Testis (tissue), 3 donors: ENCODE measurements around the gene ALOX12B. TPM values are rescaled to one million over a fixed set of nuclear protein-coding genes. Genes with fewer than 3 reads are reported as not detected.

ENCODE experiments used
- DNase-seq: peaks from one replicate; pipeline ENCODE4 v3.0.0-alpha.2; 2019
- H3K27ac ChIP-seq, 2 donors: fragments of 200-600 bp; sonication (generic); one replicate each; pipeline ENCODE4 v1.5.1; 2019
- H3K27me3 ChIP-seq: fragments of 200-600 bp; sonication (generic); one replicate; pipeline ENCODE4 v1.5.1; 2019
- H3K36me3 ChIP-seq: fragments of 200-600 bp; sonication (generic); one replicate; pipeline ENCODE4 v1.5.1; 2017; ENCODE audit warnings: low read depth; ENCODE audit errors: missing control alignments
- H3K4me1 ChIP-seq: fragments of 200-600 bp; sonication (generic); one replicate; pipeline ENCODE4 v1.5.1; 2019
- H3K4me3 ChIP-seq, 2 donors: fragments of 200-600 bp; sonication (generic); one replicate each; pipeline ENCODE4 v1.5.1; 2017 to 2019
- H3K9me3 ChIP-seq: fragments of 200-600 bp; sonication (generic); one replicate; pipeline ENCODE4 v1.5.1; 2017
- CTCF ChIP-seq, 3 experiments: fragments of 450-650 bp in 2 of 3; fragments of 200-600 bp in 1 of 3; sonication (generic) in 1 of 3; IDR thresholded peaks; one replicate each; pipeline ENCODE4 v1.5.1; 2016 to 2019; ENCODE audit warnings: antibody characterized with exemption in 3 of 3, mild to moderate bottlenecking in 2 of 3, moderate library complexity in 1 of 3
- POLR2A ChIP-seq: fragments of 450-650 bp; IDR thresholded peaks from one replicate; pipeline ENCODE4 v1.6.1; 2017; ENCODE audit warnings: antibody characterized with exemption, mild to moderate bottlenecking, moderate library complexity
- WGBS, 2 donors: methylation state at CpG; one replicate each; pipeline ENCODE4 v1.1.5; 2018; 5-methylcytosine and 5-hydroxymethylcytosine counted together
- intact Hi-C: fragments of 100-400 bp; cut with DNase I; formaldehyde crosslinking; loops from one replicate; pipeline ENCODE4 v1.15.1; 2023; ENCODE audit warnings: low total_unique reads
- polyA plus RNA-seq: library from polyadenylated mRNA; stranded (reverse); fragments of 350-450 nt; fragmentation: Illumina TruSeq; extraction: RNeasy Lipid Tissue Mini Kit (QIAGEN cat#74804); gene quantifications from one replicate; pipeline ENCODE4 v1.2.3, GENCODE V29; 2014; ENCODE audit warnings: low read depth, low replicate concordance; ENCODE audit not compliant: insufficient read depth
- total RNA-seq, 2 donors: library from RNA; depleted of rRNA; stranded (reverse); fragments of >200 nt; gene quantifications; one replicate each; pipeline ENCODE4 v1.2.3, GENCODE V29; 2016

The ALOX12B gene
- total and polyA plus RNA-seq, 3 donors from 2014 or later: 0.87 to 1.1 (median 0.99) TPM

GRCh38 chr17:8128125-8128784 lies 40.7 kb upstream of the ALOX12B start:
- H3K27ac ChIP-seq: no peak overlapping the region
- TF ChIP-seq CTCF (IDR thresholded peaks at IDR 0.05) (no peak), POLR2A (no peak)
- H3K9me3 ChIP-seq: no peaks in the 10 kb centered on the region
- H3K4me1 ChIP-seq: peaks cover 24% of the 10 kb centered on the region
- WGBS, 2 donors: 56 to 68% methylated on average over 14 of the region's 14 CpGs
- H3K27me3 ChIP-seq: no peaks in the 10 kb centered on the region
- H3K4me3 ChIP-seq: no peak overlapping the region
- intact Hi-C loops: loop anchor here (10.0 kb wide), 1 partner anchor 57 kb away; no protein-coding TSS in a partner anchor
- no peak for DNase-seq
- H3K36me3 ChIP-seq: no peaks in the 10 kb centered on the region

GRCh38 chr17:8126491-8127066 lies 39.1 kb upstream of the ALOX12B start:
- peak overlapping the region; percentile 56 to 80 for H3K27ac ChIP-seq
- TF ChIP-seq CTCF (IDR thresholded peaks at IDR 0.05) (no peak), POLR2A (no peak)
- 0% methylated on average over 28 to 29 of the region's 45 CpGs for WGBS, 2 donors
- intact Hi-C loops: loop anchor here (10.0 kb wide), 1 partner anchor 58 kb away; no protein-coding TSS in a partner anchor
- H3K9me3 ChIP-seq: no peaks in the 10 kb centered on the region
- H3K36me3 ChIP-seq: no peaks in the 10 kb centered on the region
- peak; percentile 56 for DNase-seq
- peak overlapping the region; percentile 69 for H3K4me3 ChIP-seq
- no peaks in the 10 kb centered on the region for H3K27me3 ChIP-seq
- peaks cover 28% of the 10 kb centered on the region for H3K4me1 ChIP-seq

- Histone ChIP-seq H3K4me3 (peak overlapping the region; percentile 69), H3K27ac (peak overlapping the region; percentile 56 to 80), H3K27me3 (no peaks in the 10 kb centered on the region), H3K36me3 (no peaks in the 10 kb centered on the region), H3K4me1 (peaks cover 32% of the 10 kb centered on the region), H3K9me3 (no peaks in the 10 kb centered on the region)
- 0% methylated on average over 35 of the region's 35 CpGs for WGBS, 2 donors
- TF ChIP-seq POLR2A (no peak), CTCF (IDR thresholded peaks at IDR 0.05) (no peak)
- DNase-seq: no peak
- intact Hi-C loops: loop anchor here (10.0 kb wide), 1 partner anchor 59 kb away; no protein-coding TSS in a partner anchor
These were observed 38.5 kb upstream of the ALOX12B start for GRCh38 chr17:8125947-8126490.

- WGBS, 2 donors: 0 to 2% methylated on average over 23 to 40 of the region's 40 CpGs
- H3K9me3 ChIP-seq: no peaks in the 10 kb centered on the region
- intact Hi-C loops: loop anchor here (10.0 kb wide), 1 partner anchor 59 kb away; no protein-coding TSS in a partner anchor
- peaks cover 38% of the 10 kb centered on the region for H3K4me1 ChIP-seq
- H3K4me3 ChIP-seq: peak overlapping the region; percentile 69
- H3K27me3 ChIP-seq: no peaks in the 10 kb centered on the region
- H3K27ac ChIP-seq: peak overlapping the region; percentile 56 to 80
- peak; percentile 91 for DNase-seq
- TF ChIP-seq CTCF (IDR thresholded peaks at IDR 0.05): no peak
- TF ChIP-seq POLR2A: no peak
- H3K36me3 ChIP-seq: no peaks in the 10 kb centered on the region
These were observed 37.8 kb upstream of the ALOX12B start for GRCh38 chr17:8125154-8125946.
